ENCODE results near the gene ITGB1.

Gene ITGB1

GRCh38 chr10:32882076-32882475 is 76.0 kb downstream of the ITGB1 start:
- no peak for DNase-seq

DNA sequence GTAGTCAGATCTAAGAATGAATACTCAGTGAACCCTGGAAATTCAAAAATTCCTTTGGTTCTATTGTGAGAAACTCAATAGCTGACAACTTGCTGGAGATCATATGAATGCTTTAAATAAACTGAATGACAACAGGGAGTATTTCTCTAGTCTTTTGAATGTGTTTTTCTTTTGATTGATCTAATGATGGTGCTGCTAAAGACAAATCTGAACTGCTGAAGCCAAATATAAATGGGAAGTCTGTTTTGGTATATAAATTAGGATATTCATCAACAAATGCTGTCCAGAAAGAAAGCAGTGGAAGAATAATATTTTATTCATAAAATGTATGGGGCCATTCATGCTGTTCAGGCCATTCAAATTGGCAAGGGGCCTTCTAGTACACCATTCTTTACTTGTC is 79.4 kb downstream of the ITGB1 start:
- DNase-seq = no peak

- no peak for DNase-seq
Measured at GRCh38 chr10:32877915-32878314, 80.1 kb downstream of the ITGB1 start.

- no peak for DNase-seq
Measured at GRCh38 chr10:32865170-32865569, 92.9 kb downstream of the ITGB1 start.

DNA sequence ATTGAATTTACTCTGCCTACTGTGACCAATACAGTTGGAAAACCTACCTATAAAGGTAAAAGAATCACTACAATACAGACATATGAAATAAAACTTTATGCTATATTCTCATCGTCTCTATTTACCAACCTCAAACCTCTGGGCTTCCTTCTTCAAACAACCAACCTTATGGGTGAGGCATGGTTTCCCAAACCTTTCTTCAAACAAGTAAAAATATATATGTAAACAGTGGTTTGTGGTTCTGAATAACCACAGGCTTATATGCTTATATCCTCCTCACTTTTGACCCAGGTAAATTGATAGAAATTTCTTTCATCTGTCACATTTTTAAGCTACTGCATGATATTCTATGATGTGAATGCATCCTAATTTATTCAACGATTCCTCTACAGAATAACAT is 103.6 kb downstream of the ITGB1 start:
- no peak for DNase-seq

GRCh38 chr10:32851301-32851700 is 106.7 kb downstream of the ITGB1 start:
- DNase-seq = no peak
